ENCODE results near the gene UBXN7. TPM values are rescaled to one million over a fixed set of nuclear protein-coding genes. Genes with fewer than 3 reads are reported as not detected.

UBXN7 gene
- total and polyA plus RNA-seq, 2 of the 8 experiments (the other 6 are each of a cell fraction or from before 2014, with no cell fraction given), result 18.5 to 109 TPM

- TF ChIP-seq CHD1 (IDR thresholded peaks at IDR 0.05; ENCODE audit: low read depth, low read length) (no peak), POLR2AphosphoS5 (IDR thresholded peaks at IDR 0.05; ENCODE audit: low read depth, low read length) (no peak), SP1 (IDR thresholded peaks at IDR 0.05; ENCODE audit: low read depth, low read length) (no peak), RFX5 (IDR thresholded peaks at IDR 0.05; ENCODE audit: borderline replicate concordance, low read depth, low read length) (no peak), CBX5 (IDR thresholded peaks at IDR 0.05; ENCODE audit: low read depth, low read length) (no peak)
Observed at GRCh38 chr3:196440041-196440537, 7.9 kb upstream of the UBXN7 start (continued).

All from H1 (cell line).